ENCODE data around the gene SLC18B1.

The SLC18B1 gene

GRCh38 chr6:132741281-132741680 is 57.2 kb downstream of the SLC18B1 start:
- no peak for DNase-seq (ENCODE audit: low spot score)

- DNase-seq (ENCODE audit: low spot score), result peak; percentile 8
Observed at GRCh38 chr6:132736239-132736638, 62.2 kb downstream of the SLC18B1 start.

GRCh38 chr6:132734694-132735236 is 63.7 kb downstream of the SLC18B1 start:
- no peak for DNase-seq (ENCODE audit: low spot score)

GRCh38 chr6:132733814-132734213 is 64.6 kb downstream of the SLC18B1 start:
- no peak for DNase-seq (ENCODE audit: low spot score)

GRCh38 chr6:132733283-132733682 is 65.2 kb downstream of the SLC18B1 start:
- DNase-seq (ENCODE audit: low spot score), result no peak

- DNase-seq (ENCODE audit: low spot score), result no peak
Observed at GRCh38 chr6:132731086-132731485, 67.4 kb downstream of the SLC18B1 start.

GRCh38 chr6:132730560-132730959 is 67.9 kb downstream of the SLC18B1 start:
- no peak for DNase-seq (ENCODE audit: low spot score)

GRCh38 chr6:132728616-132729015 is 69.8 kb downstream of the SLC18B1 start:
- DNase-seq (ENCODE audit: low spot score), result no peak

- no peak for DNase-seq (ENCODE audit: low spot score)
Observed at GRCh38 chr6:132726608-132726975, 71.8 kb downstream of the SLC18B1 start.

GRCh38 chr6:132725947-132726607 is 72.4 kb downstream of the SLC18B1 start:
- DNase-seq (ENCODE audit: low spot score), result no peak

- DNase-seq (ENCODE audit: low spot score), result no peak
Observed at GRCh38 chr6:132725471-132725870, 73.0 kb downstream of the SLC18B1 start.

- no peak for DNase-seq (ENCODE audit: low spot score)
Observed at GRCh38 chr6:132719736-132720448, 78.5 kb downstream of the SLC18B1 start.

All from CD4-positive, alpha-beta T cell treated with Interleukin-2 at 100 ng/mL for 4 hours (primary cell).